ENCODE data around the gene AARS2.
A peak's percentile ranks its signal among the peaks of the same experiment; 100 is the strongest.

DNA sequence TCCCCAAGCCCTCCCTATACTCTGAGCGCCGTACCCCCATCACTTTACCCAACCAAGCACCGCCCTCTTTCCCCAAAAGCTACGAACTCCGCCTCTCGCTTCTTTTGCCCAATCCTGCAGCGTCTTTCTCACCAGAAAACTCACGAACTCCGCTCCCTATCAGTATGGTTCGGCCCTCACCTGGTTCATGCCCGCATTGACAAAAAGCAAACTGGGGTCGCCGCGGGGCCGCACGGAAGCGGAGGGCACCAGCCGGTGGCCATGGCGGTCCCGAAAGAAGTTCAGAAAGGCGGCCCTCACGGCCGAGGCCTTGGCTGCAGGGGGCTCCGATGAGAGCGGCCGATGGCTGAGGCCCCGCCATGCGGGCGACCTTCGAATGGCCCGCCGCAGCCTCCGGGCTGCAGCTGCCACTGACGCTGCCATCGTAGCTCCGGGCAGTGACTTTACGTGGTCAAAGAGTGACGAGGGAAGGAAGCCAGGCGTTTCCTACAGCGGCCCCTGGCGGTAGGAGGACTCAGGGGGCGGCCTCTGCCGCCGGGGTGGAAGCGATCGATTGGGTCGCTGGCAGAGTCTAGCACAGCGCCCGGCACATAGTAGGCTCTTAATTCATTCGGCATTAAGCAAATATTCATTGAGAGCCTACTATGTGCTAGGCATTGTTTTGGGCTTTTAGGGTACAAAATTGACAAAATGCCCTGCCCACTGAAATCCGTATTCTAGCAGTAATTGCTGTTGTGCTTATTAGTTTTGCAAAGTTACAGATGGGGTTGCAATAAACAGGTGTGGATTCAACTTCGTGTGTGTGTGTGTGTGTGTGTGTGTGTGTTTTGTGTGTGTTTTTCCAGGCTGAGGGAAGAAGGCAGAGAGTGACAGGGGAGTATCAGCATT, at the start of gene AARS2:
- no peak for TF ChIP-seq PATZ1 (CRISPR knock-in tag; IDR thresholded peaks at IDR 0.05; ENCODE audit: borderline replicate concordance)
- TF ChIP-seq PPARA (CRISPR knock-in tag; IDR thresholded peaks at IDR 0.05; ENCODE audit: borderline replicate concordance) = no peak
- TF ChIP-seq ISL1 (CRISPR knock-in tag; IDR thresholded peaks at IDR 0.05) = no peak
- no peak for TF ChIP-seq BACH2 (CRISPR knock-in tag; IDR thresholded peaks at IDR 0.05; ENCODE audit: borderline replicate concordance)
- TF ChIP-seq ESRRG (CRISPR knock-in tag; IDR thresholded peaks at IDR 0.05) = peak; percentile 78; the same call in 1 of the 2 replicates
- TF ChIP-seq TCF4 (CRISPR knock-in tag; IDR thresholded peaks at IDR 0.05; ENCODE audit: borderline replicate concordance) = peak; percentile 26; the same call in 1 of the 2 replicates
- TF ChIP-seq ARNTL (CRISPR knock-in tag; IDR thresholded peaks at IDR 0.05; ENCODE audit: borderline replicate concordance, low read depth) = no peak
- TF ChIP-seq, protein P1, sequence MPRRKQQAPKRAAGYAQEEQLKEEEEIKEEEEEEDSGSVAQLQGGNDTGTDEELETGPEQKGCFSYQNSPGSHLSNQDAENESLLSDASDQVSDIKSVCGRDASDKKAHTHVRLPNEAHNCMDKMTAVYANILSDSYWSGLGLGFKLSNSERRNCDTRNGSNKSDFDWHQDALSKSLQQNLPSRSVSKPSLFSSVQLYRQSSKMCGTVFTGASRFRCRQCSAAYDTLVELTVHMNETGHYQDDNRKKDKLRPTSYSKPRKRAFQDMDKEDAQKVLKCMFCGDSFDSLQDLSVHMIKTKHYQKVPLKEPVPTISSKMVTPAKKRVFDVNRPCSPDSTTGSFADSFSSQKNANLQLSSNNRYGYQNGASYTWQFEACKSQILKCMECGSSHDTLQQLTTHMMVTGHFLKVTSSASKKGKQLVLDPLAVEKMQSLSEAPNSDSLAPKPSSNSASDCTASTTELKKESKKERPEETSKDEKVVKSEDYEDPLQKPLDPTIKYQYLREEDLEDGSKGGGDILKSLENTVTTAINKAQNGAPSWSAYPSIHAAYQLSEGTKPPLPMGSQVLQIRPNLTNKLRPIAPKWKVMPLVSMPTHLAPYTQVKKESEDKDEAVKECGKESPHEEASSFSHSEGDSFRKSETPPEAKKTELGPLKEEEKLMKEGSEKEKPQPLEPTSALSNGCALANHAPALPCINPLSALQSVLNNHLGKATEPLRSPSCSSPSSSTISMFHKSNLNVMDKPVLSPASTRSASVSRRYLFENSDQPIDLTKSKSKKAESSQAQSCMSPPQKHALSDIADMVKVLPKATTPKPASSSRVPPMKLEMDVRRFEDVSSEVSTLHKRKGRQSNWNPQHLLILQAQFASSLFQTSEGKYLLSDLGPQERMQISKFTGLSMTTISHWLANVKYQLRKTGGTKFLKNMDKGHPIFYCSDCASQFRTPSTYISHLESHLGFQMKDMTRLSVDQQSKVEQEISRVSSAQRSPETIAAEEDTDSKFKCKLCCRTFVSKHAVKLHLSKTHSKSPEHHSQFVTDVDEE (CRISPR knock-in tag; IDR thresholded peaks at IDR 0.05) = peak; percentile 81; the same call in 1 of the 2 replicates
- TF ChIP-seq CREB5 (CRISPR knock-in tag; IDR thresholded peaks at IDR 0.05; ENCODE audit: low read depth) = no peak

All from SK-N-SH treated with all-trans-retinoic acid at 6 μM for 48 hours (cell line).